ENCODE results near the gene TFAP2A.

DNA sequence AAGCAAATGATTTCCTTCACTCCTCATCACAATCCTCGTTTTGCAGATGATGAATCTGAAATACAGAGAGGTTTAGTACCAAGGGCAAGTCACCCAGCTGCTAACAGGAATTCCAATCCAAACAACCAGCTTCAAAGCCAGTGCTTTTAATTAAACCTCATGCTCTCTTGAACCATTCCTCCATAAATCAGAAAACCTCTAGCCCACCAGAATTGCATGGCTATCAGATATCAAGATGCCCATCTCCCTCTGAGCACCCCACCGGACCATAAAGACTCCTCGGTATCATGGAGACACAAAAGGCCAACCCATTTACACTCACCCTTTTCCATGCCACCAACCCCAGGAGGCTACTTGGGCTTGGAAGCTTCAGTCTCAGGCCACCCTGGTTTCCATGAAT lies 46.0 kb downstream of the TFAP2A start:
- TF ChIP-seq, protein P1, sequence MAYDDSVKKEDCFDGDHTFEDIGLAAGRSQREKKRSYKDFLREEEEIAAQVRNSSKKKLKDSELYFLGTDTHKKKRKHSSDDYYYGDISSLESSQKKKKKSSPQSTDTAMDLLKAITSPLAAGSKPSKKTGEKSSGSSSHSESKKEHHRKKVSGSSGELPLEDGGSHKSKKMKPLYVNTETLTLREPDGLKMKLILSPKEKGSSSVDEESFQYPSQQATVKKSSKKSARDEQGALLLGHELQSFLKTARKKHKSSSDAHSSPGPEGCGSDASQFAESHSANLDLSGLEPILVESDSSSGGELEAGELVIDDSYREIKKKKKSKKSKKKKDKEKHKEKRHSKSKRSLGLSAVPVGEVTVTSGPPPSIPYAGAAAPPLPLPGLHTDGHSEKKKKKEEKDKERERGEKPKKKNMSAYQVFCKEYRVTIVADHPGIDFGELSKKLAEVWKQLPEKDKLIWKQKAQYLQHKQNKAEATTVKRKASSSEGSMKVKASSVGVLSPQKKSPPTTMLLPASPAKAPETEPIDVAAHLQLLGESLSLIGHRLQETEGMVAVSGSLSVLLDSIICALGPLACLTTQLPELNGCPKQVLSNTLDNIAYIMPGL (CRISPR knock-in tag; IDR thresholded peaks at IDR 0.05; ENCODE audit: borderline replicate concordance) = no peak
- TF ChIP-seq, protein P2, sequence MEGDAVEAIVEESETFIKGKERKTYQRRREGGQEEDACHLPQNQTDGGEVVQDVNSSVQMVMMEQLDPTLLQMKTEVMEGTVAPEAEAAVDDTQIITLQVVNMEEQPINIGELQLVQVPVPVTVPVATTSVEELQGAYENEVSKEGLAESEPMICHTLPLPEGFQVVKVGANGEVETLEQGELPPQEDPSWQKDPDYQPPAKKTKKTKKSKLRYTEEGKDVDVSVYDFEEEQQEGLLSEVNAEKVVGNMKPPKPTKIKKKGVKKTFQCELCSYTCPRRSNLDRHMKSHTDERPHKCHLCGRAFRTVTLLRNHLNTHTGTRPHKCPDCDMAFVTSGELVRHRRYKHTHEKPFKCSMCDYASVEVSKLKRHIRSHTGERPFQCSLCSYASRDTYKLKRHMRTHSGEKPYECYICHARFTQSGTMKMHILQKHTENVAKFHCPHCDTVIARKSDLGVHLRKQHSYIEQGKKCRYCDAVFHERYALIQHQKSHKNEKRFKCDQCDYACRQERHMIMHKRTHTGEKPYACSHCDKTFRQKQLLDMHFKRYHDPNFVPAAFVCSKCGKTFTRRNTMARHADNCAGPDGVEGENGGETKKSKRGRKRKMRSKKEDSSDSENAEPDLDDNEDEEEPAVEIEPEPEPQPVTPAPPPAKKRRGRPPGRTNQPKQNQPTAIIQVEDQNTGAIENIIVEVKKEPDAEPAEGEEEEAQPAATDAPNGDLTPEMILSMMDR (IDR thresholded peaks at IDR 0.05) = no peak
- TF ChIP-seq POLR2A (IDR thresholded peaks at IDR 0.05; ENCODE audit: low read length) (no peak), RAD21 (conservative IDR thresholded peaks at IDR 0.05 in 1 of 2, IDR thresholded peaks at IDR 0.05 in 1 of 2) (no peak), ZFP36 (IDR thresholded peaks at IDR 0.05; ENCODE audit: borderline replicate concordance, partially characterized antibody) (no peak)
- TF ChIP-seq, protein P3, sequence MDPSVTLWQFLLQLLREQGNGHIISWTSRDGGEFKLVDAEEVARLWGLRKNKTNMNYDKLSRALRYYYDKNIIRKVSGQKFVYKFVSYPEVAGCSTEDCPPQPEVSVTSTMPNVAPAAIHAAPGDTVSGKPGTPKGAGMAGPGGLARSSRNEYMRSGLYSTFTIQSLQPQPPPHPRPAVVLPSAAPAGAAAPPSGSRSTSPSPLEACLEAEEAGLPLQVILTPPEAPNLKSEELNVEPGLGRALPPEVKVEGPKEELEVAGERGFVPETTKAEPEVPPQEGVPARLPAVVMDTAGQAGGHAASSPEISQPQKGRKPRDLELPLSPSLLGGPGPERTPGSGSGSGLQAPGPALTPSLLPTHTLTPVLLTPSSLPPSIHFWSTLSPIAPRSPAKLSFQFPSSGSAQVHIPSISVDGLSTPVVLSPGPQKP (IDR thresholded peaks at IDR 0.05; ENCODE audit: low read depth, low read length) = no peak
- TF ChIP-seq, protein P4, sequence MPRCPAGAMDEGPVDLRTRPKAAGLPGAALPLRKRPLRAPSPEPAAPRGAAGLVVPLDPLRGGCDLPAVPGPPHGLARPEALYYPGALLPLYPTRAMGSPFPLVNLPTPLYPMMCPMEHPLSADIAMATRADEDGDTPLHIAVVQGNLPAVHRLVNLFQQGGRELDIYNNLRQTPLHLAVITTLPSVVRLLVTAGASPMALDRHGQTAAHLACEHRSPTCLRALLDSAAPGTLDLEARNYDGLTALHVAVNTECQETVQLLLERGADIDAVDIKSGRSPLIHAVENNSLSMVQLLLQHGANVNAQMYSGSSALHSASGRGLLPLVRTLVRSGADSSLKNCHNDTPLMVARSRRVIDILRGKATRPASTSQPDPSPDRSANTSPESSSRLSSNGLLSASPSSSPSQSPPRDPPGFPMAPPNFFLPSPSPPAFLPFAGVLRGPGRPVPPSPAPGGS (IDR thresholded peaks at IDR 0.05) = no peak
